GM12878 (cell line): ENCODE results near the gene TTLL6. TPM values are rescaled to one million over a fixed set of nuclear protein-coding genes. Genes with fewer than 3 reads are reported as not detected.

Source experiments
- ATAC-seq: fragments of 200-7000 bp; cut with Tn5 transposase; 3 replicates; pipeline ENCODE4 v1.9.1; 2020; ENCODE audit warnings: mild to moderate bottlenecking, moderate library complexity
- BruUV-seq: library from RNA; stranded (reverse); fragments of 400-500 nt; replicated peaks from 2 replicates; lab custom pipeline; 2021; lab: Mats Ljungman, UMichigan
- CTCF ChIA-PET: fragments of 300-600 bp; sonication (Branson Sonifier 250); formaldehyde crosslinking; extraction: SDS; loops from one replicate; lab custom pipeline; 2021; ENCODE audit warnings: inconsistent platforms; lab: Yijun Ruan, JAX
- POLR2A ChIA-PET: fragments of 350-600 bp; formaldehyde crosslinking; extraction: SDS; loops from one replicate; lab custom pipeline; 2021; ENCODE audit warnings: inconsistent platforms; lab: Charles Lee
- RAD21 ChIA-PET: fragments of 300-600 bp; sonication (Branson Sonifier 250); formaldehyde crosslinking; loops from one replicate; lab custom pipeline; 2023; ENCODE audit warnings: antibody characterized with exemption; ENCODE audit not compliant: unreplicated experiment; lab: Charles Lee
- SMC1A ChIA-PET: fragments of 300-600 bp; sonication (Branson Sonifier 250); formaldehyde crosslinking; loops from one replicate; lab custom pipeline; 2023; ENCODE audit not compliant: unreplicated experiment, uncharacterized antibody; lab: Charles Lee
- DNase-seq: peaks from one replicate; pipeline ENCODE4 v3.0.0-alpha.2; 2011; ENCODE audit warnings: low read depth, low spot score
- FAIRE-seq: peaks from 3 replicates; lab custom pipeline; 2011; peaks lifted over from hg19 to GRCh38; lab: Jason Lieb, UNC
- H2AFZ ChIP-seq: 2 replicates; pipeline ENCODE4 v1.6.0; 2011; ENCODE audit warnings: low read depth, low read length, control low read depth; ENCODE audit not compliant: control insufficient read depth
- H3K27ac ChIP-seq: 2 replicates; pipeline ENCODE4 v1.5.1; 2011; ENCODE audit warnings: control low read depth; ENCODE audit not compliant: control insufficient read depth, insufficient read depth
- H3K27me3 ChIP-seq, 2 experiments: replicated peaks in 1 of 2; 2 replicates each; pipeline versions ENCODE4 v1.6.0 to v1.6.1; 2011; ENCODE audit warnings: low read length in 1 of 2; ENCODE audit not compliant: control insufficient read depth in 2 of 2, insufficient read depth in 2 of 2
- H3K36me3 ChIP-seq, 2 experiments: 2 replicates each; pipeline ENCODE4 v1.5.1; 2011; ENCODE audit warnings: low read length in 1 of 2; ENCODE audit not compliant: control insufficient read depth in 2 of 2, insufficient read depth in 2 of 2
- H3K4me1 ChIP-seq: 2 replicates; pipeline ENCODE4 v1.6.1; 2011; ENCODE audit warnings: mild to moderate bottlenecking, low read length, moderate library complexity, mixed read lengths; ENCODE audit not compliant: control insufficient read depth, insufficient read depth
- H3K4me2 ChIP-seq: 2 replicates; pipeline ENCODE4 v1.6.0; 2011; ENCODE audit warnings: control low read depth; ENCODE audit not compliant: control insufficient read depth, insufficient read depth
- H3K4me3 ChIP-seq: fragments of 200-600 bp; sonication (generic); 2 replicates; pipeline ENCODE4 v1.5.1; 2016
- H3K79me2 ChIP-seq: 2 replicates; pipeline ENCODE4 v1.6.0; 2011; ENCODE audit warnings: low read length; ENCODE audit not compliant: control insufficient read depth, insufficient read depth
- H3K9ac ChIP-seq: 2 replicates; pipeline ENCODE4 v1.8.0; 2011; ENCODE audit warnings: low read length, control low read depth, mixed read lengths; ENCODE audit not compliant: control insufficient read depth, insufficient read depth
- H3K9me3 ChIP-seq: replicated peaks from 3 replicates; pipeline ENCODE4 v1.5.1; 2011; ENCODE audit warnings: mild to moderate bottlenecking, low read length; ENCODE audit not compliant: control insufficient read depth, insufficient read depth
- H4K20me1 ChIP-seq: 2 replicates; pipeline ENCODE4 v1.6.0; 2011; ENCODE audit not compliant: control insufficient read depth, insufficient read depth
- CBFB ChIP-seq: IDR thresholded peaks from 2 replicates; pipeline ENCODE4 v1.6.1; 2016; ENCODE audit warnings: antibody characterized with exemption, low read depth
- CBX5 ChIP-seq: sonication (generic); IDR thresholded peaks from 2 replicates; pipeline ENCODE4 v1.6.1; 2016; ENCODE audit warnings: low read depth, moderate library complexity, mild to moderate bottlenecking, inconsistent platforms
- CHD4 ChIP-seq: fragments of 200-600 bp; sonication (generic); IDR thresholded peaks from 2 replicates; pipeline ENCODE4 v1.6.1; 2016; ENCODE audit warnings: mild to moderate bottlenecking
- CREB1 ChIP-seq: IDR thresholded peaks from 2 replicates; pipeline ENCODE4 v1.6.1; 2012; ENCODE audit warnings: low read depth, mild to moderate bottlenecking, inconsistent platforms
- ELK1 ChIP-seq: IDR thresholded peaks from 2 replicates; pipeline ENCODE4 v1.6.1; 2012; ENCODE audit warnings: low read depth, low read length, improper control_type of control experiment
- ESRRA ChIP-seq: IDR thresholded peaks from 2 replicates; pipeline ENCODE4 v1.6.1; 2012; ENCODE audit warnings: mild to moderate bottlenecking, low read length, improper control_type of control experiment
- HDAC6 ChIP-seq: fragments of 200-600 bp; sonication (generic); IDR thresholded peaks from one replicate; pipeline ENCODE4 v1.8.0; 2017; ENCODE audit warnings: antibody characterized with exemption; ENCODE audit not compliant: unreplicated experiment
- HDGF ChIP-seq: fragments of 450-650 bp; IDR thresholded peaks from 2 replicates; pipeline ENCODE4 v1.6.1; 2016; ENCODE audit warnings: antibody characterized with exemption
- MEF2B ChIP-seq: fragments of 450-650 bp; IDR thresholded peaks from 2 replicates; pipeline ENCODE4 v1.6.1; 2018; ENCODE audit warnings: mild to moderate bottlenecking, moderate library complexity; ENCODE audit not compliant: partially characterized antibody, poor library complexity, severe bottlenecking
- MYB ChIP-seq: fragments of 150-350 bp; IDR thresholded peaks from 2 replicates; pipeline ENCODE4 v1.6.1; 2014; ENCODE audit warnings: mild to moderate bottlenecking, low read depth, low read length, borderline replicate concordance
- NRF1 ChIP-seq: conservative IDR thresholded peaks from 2 replicates; pipeline ENCODE4 v1.6.1; 2011; ENCODE audit warnings: mild to moderate bottlenecking, low read depth, low read length, improper control_type of control experiment
- POLR2AphosphoS2 ChIP-seq: IDR thresholded peaks from 2 replicates; pipeline ENCODE4 v1.6.1; 2011; ENCODE audit warnings: low read depth, mild to moderate bottlenecking, low read length, improper control_type of control experiment, moderate library complexity
- RB1 ChIP-seq: fragments of 450-650 bp; formaldehyde crosslinking; IDR thresholded peaks from 2 replicates; pipeline ENCODE4 v1.6.1; 2017; ENCODE audit warnings: mild to moderate bottlenecking, borderline replicate concordance
- RBBP5 ChIP-seq: fragments of 200-600 bp; sonication (generic); conservative IDR thresholded peaks from 2 replicates; pipeline ENCODE4 v1.6.1; 2016
- SRF ChIP-seq, 2 experiments: IDR thresholded peaks; 2 replicates each; pipeline ENCODE4 v1.6.1; 2011; ENCODE audit warnings: low read depth in 2 of 2, low read length in 2 of 2, mild to moderate bottlenecking in 1 of 2, moderate library complexity in 1 of 2
- TCF12 ChIP-seq: IDR thresholded peaks from 2 replicates; pipeline ENCODE4 v1.6.1; 2011; ENCODE audit warnings: low read depth, mild to moderate bottlenecking, low read length
- WRNIP1 ChIP-seq: IDR thresholded peaks from 2 replicates; pipeline ENCODE4 v1.6.1; 2011; ENCODE audit warnings: low read depth, low read length, improper control_type of control experiment, borderline replicate concordance
- WGBS: methylation state at CpG from one replicate; pipeline ENCODE4 v1.1.6; 2016; ENCODE audit warnings: low lambda C conversion rate; ENCODE audit not compliant: insufficient replicate concordance, insufficient coverage; ENCODE audit errors: missing lambda C conversion rate; 5-methylcytosine and 5-hydroxymethylcytosine counted together
- in situ Hi-C: fragments of 300-500 bp; cut with MboI; formaldehyde crosslinking; loops from 9 replicates; pipeline ENCODE4 v1.14.3; 2018; ENCODE audit warnings: mixed read lengths
- intact Hi-C: fragments of 100-400 bp; cut with micrococcal nuclease; formaldehyde crosslinking; loops from one replicate; pipeline ENCODE4 v1.14.2; 2022; ENCODE audit not compliant: unreplicated experiment
- polyA plus RNA-seq, 11 experiments: library from polyadenylated mRNA; depleted of rRNA in 4 of 11; unstranded in 6 of 11; stranded (reverse) in 5 of 11; fragments of >200 nt; fragmentation: Nextera tagmentation in 4 of 11; fragmentation: Illumina TruSeq in 1 of 11; extraction: Ambion mirVana in 4 of 11; extraction: Trizol in 1 of 11; gene quantifications; 1 replicate in 1 of 11; 2 replicates in 10 of 11; pipeline versions ENCODE4 v1.2.1 to v1.2.3, GENCODE V29; 2011 to 2016; ENCODE audit warnings: inconsistent platforms in 2 of 11, missing spikeins in 2 of 11, low read depth in 1 of 11
- total RNA-seq, 4 experiments: library from RNA; depleted of rRNA in 3 of 4; stranded (reverse); fragments of >200 nt in 3 of 4; fragmentation: Illumina TruSeq in 1 of 4; extraction: Trizol in 1 of 4; gene quantifications; 2 replicates each; pipeline versions ENCODE4 v1.2.1 to v1.2.3, GENCODE V29; 2013 to 2021
- TF ChIP-seq, protein P1 (sequence below): IDR thresholded peaks from 2 replicates; pipeline ENCODE4 v1.6.1; 2011; ENCODE audit warnings: low read depth, low read length, improper control_type of control experiment, borderline replicate concordance
- TF ChIP-seq, protein P2 (sequence below): fragments of 450-650 bp; conservative IDR thresholded peaks from 2 replicates; pipeline ENCODE4 v1.6.1; 2017; ENCODE audit warnings: mild to moderate bottlenecking, moderate library complexity
- TF ChIP-seq, protein P3 (sequence below): fragments of 450-650 bp; IDR thresholded peaks from 2 replicates; pipeline ENCODE4 v1.6.1; 2017; ENCODE audit warnings: low read depth, mild to moderate bottlenecking, moderate library complexity

Gene TTLL6
- total and polyA plus RNA-seq, 10 of the 15 experiments (the other 5 are each of a cell fraction or from before 2014, with no cell fraction given), result 0.06 to 0.36 (median 0.13) TPM; not detected in 4

- Histone ChIP-seq H3K4me2 (no peak overlapping the region), H3K79me2 (no peaks in the 10 kb centered on the region), H2AFZ (no peak overlapping the region), H3K27me3 (no peaks in the 10 kb centered on the region), H3K9me3 (no peaks in the 10 kb centered on the region), H3K36me3 (no peaks in the 10 kb centered on the region), H3K4me3 (no peak overlapping the region), H3K9ac (no peak overlapping the region), H3K4me1 (peaks cover 11% of the 10 kb centered on the region), H3K27ac (no peak overlapping the region), H4K20me1 (no peaks in the 10 kb centered on the region)
- 64% methylated on average over 10 of the region's 10 CpGs for WGBS
- SMC1A ChIA-PET, result interaction anchor here (0.8 kb wide), 1 partner anchor 17 kb away, joined by 3 read pairs; no protein-coding TSS in a partner anchor
- no peak for FAIRE-seq
- in situ Hi-C loops, result no loop called here
- TF ChIP-seq MYB (no peak), ELK1 (no peak), RB1 (no peak), CREB1 (no peak), CBFB (no peak), WRNIP1 (no peak), CHD4 (no peak), MEF2B (no peak), NRF1 (no peak), SRF (IDR thresholded peaks at IDR 0.05; ENCODE audit: low read depth in 2 of 2, low read length in 2 of 2) (no peak), TCF12 (no peak), ESRRA (no peak), HDAC6 (no peak), RBBP5 (no peak), CBX5 (no peak), POLR2AphosphoS2 (no peak), HDGF (no peak)
- TF ChIP-seq, protein P1, sequence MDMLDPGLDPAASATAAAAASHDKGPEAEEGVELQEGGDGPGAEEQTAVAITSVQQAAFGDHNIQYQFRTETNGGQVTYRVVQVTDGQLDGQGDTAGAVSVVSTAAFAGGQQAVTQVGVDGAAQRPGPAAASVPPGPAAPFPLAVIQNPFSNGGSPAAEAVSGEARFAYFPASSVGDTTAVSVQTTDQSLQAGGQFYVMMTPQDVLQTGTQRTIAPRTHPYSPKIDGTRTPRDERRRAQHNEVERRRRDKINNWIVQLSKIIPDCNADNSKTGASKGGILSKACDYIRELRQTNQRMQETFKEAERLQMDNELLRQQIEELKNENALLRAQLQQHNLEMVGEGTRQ, result no peak
- TF ChIP-seq, protein P2, sequence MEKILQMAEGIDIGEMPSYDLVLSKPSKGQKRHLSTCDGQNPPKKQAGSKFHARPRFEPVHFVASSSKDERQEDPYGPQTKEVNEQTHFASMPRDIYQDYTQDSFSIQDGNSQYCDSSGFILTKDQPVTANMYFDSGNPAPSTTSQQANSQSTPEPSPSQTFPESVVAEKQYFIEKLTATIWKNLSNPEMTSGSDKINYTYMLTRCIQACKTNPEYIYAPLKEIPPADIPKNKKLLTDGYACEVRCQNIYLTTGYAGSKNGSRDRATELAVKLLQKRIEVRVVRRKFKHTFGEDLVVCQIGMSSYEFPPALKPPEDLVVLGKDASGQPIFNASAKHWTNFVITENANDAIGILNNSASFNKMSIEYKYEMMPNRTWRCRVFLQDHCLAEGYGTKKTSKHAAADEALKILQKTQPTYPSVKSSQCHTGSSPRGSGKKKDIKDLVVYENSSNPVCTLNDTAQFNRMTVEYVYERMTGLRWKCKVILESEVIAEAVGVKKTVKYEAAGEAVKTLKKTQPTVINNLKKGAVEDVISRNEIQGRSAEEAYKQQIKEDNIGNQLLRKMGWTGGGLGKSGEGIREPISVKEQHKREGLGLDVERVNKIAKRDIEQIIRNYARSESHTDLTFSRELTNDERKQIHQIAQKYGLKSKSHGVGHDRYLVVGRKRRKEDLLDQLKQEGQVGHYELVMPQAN, result no peak
- TF ChIP-seq, protein P3, sequence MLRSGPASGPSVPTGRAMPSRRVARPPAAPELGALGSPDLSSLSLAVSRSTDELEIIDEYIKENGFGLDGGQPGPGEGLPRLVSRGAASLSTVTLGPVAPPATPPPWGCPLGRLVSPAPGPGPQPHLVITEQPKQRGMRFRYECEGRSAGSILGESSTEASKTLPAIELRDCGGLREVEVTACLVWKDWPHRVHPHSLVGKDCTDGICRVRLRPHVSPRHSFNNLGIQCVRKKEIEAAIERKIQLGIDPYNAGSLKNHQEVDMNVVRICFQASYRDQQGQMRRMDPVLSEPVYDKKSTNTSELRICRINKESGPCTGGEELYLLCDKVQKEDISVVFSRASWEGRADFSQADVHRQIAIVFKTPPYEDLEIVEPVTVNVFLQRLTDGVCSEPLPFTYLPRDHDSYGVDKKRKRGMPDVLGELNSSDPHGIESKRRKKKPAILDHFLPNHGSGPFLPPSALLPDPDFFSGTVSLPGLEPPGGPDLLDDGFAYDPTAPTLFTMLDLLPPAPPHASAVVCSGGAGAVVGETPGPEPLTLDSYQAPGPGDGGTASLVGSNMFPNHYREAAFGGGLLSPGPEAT, result no peak
- no peak for DNase-seq
- ATAC-seq, result no peak
- RAD21 ChIA-PET, result no interaction called here
- CTCF ChIA-PET, result interaction anchor here (1.3 to 16.6 kb wide), 4 partner anchors 83 to 237 kb away, joined by 3 to 470 read pairs (median 16); no protein-coding TSS in a partner anchor
- POLR2A ChIA-PET, result interaction anchor here (0.9 kb wide), 1 partner anchor 10 kb away, joined by 3 read pairs; no protein-coding TSS in a partner anchor
- no TSS peak for BruUV-seq
- intact Hi-C loops, result no loop called here
These were observed 21.4 kb downstream of the TTLL6 start for GRCh38 chr17:48795444-48796162.
